GM04504 (cell line): ENCODE results near the gene MRPS34.
A peak's percentile ranks its signal among the peaks of the same experiment; 100 is the strongest.
"Not testable (repeated sequence)": the region's sequence is repeated elsewhere in the genome, so short reads cannot be mapped to it uniquely, and the experiment has no call there.

Experiments used
- DNase-seq: peaks from one replicate; pipeline ENCODE4 v3.0.0-alpha.2; 2012; ENCODE audit warnings: low read depth

The MRPS34 gene

GRCh38 chr16:1749152-1750117, 23.5 kb downstream of the MRPS34 start:
- DNase-seq: no peak

- DNase-seq: no peak
Observed at GRCh38 chr16:1747934-1748333, 25.0 kb downstream of the MRPS34 start.

- DNase-seq: no peak
Observed at GRCh38 chr16:1746693-1747195, 26.2 kb downstream of the MRPS34 start.

- no peak for DNase-seq
Observed at GRCh38 chr16:1745900-1746692, 26.8 kb downstream of the MRPS34 start.

GRCh38 chr16:1745181-1745899, 27.6 kb downstream of the MRPS34 start:
- DNase-seq: peak; percentile 59

- DNase-seq: no peak
Observed at GRCh38 chr16:1744338-1744840, 28.5 kb downstream of the MRPS34 start.

- DNase-seq: no peak
Observed at GRCh38 chr16:1743376-1744337, 29.3 kb downstream of the MRPS34 start.

- DNase-seq: no peak
Observed at GRCh38 chr16:1741553-1742165, 31.3 kb downstream of the MRPS34 start.

GRCh38 chr16:1740781-1741490, 32.0 kb downstream of the MRPS34 start:
- no peak for DNase-seq

GRCh38 chr16:1740234-1740633, 32.7 kb downstream of the MRPS34 start:
- no peak for DNase-seq

GRCh38 chr16:1734816-1735215, 38.1 kb downstream of the MRPS34 start:
- DNase-seq: no peak

- no peak for DNase-seq
Observed at GRCh38 chr16:1734123-1734522, 38.8 kb downstream of the MRPS34 start.

GRCh38 chr16:1732551-1732987, 40.4 kb downstream of the MRPS34 start:
- DNase-seq: not testable (repeated sequence)

GRCh38 chr16:1732071-1732470, 40.9 kb downstream of the MRPS34 start:
- DNase-seq: no peak

- DNase-seq: no peak
Observed at GRCh38 chr16:1731603-1732002, 41.3 kb downstream of the MRPS34 start.

- DNase-seq: no peak
Observed at GRCh38 chr16:1731073-1731472, 41.9 kb downstream of the MRPS34 start.

GRCh38 chr16:1729445-1729844, 43.5 kb downstream of the MRPS34 start:
- DNase-seq: no peak

- no peak for DNase-seq
Observed at GRCh38 chr16:1729026-1729425, 43.9 kb downstream of the MRPS34 start.
